NT2/D1 (cell line): ENCODE results near the gene WRAP73.

ENCODE experiments used
- SUZ12 ChIP-seq: IDR thresholded peaks from 2 replicates; pipeline ENCODE4 v1.6.1; 2011; ENCODE audit not compliant: insufficient read length, insufficient read depth; ENCODE audit errors: extremely low read depth
- YY1 ChIP-seq: IDR thresholded peaks from 2 replicates; pipeline ENCODE4 v1.6.1; 2011; ENCODE audit not compliant: insufficient read length, insufficient read depth
- ZNF274 ChIP-seq: IDR thresholded peaks from 2 replicates; pipeline ENCODE4 v1.6.1; 2011; ENCODE audit warnings: mild to moderate bottlenecking, low read depth, low read length

DNA sequence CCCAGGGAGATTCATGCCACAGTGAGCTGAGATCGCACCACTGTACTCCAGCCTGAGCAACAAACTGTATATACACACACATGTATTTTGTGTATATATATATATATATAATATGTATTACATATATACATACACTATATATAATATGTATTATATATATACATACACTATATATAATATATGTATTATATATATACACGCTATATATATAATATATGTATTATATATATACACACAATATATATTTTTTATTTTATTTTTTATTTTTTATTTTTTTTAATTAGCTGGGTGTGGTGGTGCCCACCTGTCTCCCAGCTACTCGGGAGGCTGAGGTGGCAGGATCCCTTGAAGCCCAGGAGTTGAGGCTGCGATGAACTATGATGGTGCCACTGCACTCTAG lies 11.7 kb upstream of the WRAP73 start:
- TF ChIP-seq ZNF274 (no peak), SUZ12 (no peak), YY1 (no peak)
